Measurements from ENCODE around the gene LMAN2.

The LMAN2 gene

GRCh38 chr5:177354256-177354655 lies 2.8 kb upstream of the LMAN2 start:
- peaks cover 21% of the 10 kb centered on the region for H3K79me2 ChIP-seq (ENCODE audit: insufficient read depth, low read length)
- H3F3A ChIP-seq (ENCODE audit: insufficient read depth, low read length), result no peaks in the 10 kb centered on the region
- H4K20me1 ChIP-seq (ENCODE audit: insufficient read depth, low read length), result no peaks in the 10 kb centered on the region
- no peak overlapping the region for H3K9ac ChIP-seq (ENCODE audit: low read length)
- no peaks in the 10 kb centered on the region for H3K27me3 ChIP-seq (ENCODE audit: insufficient read depth, low read length)
- no peaks in the 10 kb centered on the region for H3K9me2 ChIP-seq (ENCODE audit: low read depth, low read length)
- H2AFZ ChIP-seq (ENCODE audit: low read length), result no peak overlapping the region
- TF ChIP-seq EZH2 (IDR thresholded peaks at IDR 0.05; ENCODE audit: borderline replicate concordance, low read length), result no peak
- TF ChIP-seq, protein P1, sequence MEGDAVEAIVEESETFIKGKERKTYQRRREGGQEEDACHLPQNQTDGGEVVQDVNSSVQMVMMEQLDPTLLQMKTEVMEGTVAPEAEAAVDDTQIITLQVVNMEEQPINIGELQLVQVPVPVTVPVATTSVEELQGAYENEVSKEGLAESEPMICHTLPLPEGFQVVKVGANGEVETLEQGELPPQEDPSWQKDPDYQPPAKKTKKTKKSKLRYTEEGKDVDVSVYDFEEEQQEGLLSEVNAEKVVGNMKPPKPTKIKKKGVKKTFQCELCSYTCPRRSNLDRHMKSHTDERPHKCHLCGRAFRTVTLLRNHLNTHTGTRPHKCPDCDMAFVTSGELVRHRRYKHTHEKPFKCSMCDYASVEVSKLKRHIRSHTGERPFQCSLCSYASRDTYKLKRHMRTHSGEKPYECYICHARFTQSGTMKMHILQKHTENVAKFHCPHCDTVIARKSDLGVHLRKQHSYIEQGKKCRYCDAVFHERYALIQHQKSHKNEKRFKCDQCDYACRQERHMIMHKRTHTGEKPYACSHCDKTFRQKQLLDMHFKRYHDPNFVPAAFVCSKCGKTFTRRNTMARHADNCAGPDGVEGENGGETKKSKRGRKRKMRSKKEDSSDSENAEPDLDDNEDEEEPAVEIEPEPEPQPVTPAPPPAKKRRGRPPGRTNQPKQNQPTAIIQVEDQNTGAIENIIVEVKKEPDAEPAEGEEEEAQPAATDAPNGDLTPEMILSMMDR (IDR thresholded peaks at IDR 0.05; ENCODE audit: low read length), result no peak
- H3K36me3 ChIP-seq (ENCODE audit: insufficient read depth, low read length), result peaks cover 6% of the 10 kb centered on the region; the same call in 1 of the 2 replicates
- H3K4me1 ChIP-seq (ENCODE audit: insufficient read depth, low read length, severe bottlenecking), result peaks cover 55% of the 10 kb centered on the region
- no peak overlapping the region for H3K4me3 ChIP-seq (ENCODE audit: low read depth, low read length, poor library complexity, severe bottlenecking)
- no peaks in the 10 kb centered on the region for H3K9me3 ChIP-seq (ENCODE audit: low read length)
- no peak overlapping the region for H3K4me2 ChIP-seq (ENCODE audit: low read length)
- no peak overlapping the region for H3K27ac ChIP-seq (ENCODE audit: low read depth, low read length, poor library complexity, severe bottlenecking)

DNA sequence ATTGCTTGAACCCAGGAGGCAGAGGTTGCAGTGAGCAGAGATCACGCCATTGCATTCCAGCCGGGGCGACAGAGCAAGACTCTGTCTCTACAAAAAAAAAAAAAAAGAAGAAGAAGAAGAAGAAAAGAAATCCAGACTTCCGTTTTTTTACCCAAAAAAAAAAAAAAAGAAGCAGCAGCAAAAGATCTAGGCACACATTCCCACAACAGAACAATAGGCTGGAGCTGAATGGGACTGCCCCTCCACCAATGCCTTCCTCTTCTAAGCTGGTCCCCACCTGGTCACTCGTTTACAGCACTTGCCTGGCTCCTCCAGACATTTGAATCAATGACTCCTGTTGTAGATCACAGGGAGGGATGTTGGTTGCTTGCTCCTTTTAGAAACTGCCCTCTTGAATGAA lies 1.6 kb upstream of the LMAN2 start:
- H4K20me1 ChIP-seq (ENCODE audit: insufficient read depth, low read length), result no peaks in the 10 kb centered on the region
- no peaks in the 10 kb centered on the region for H3K27me3 ChIP-seq (ENCODE audit: insufficient read depth, low read length)
- H3K4me3 ChIP-seq (ENCODE audit: low read depth, low read length, poor library complexity, severe bottlenecking), result no peak overlapping the region
- H3K9me3 ChIP-seq (ENCODE audit: low read length), result no peaks in the 10 kb centered on the region
- H3F3A ChIP-seq (ENCODE audit: insufficient read depth, low read length), result no peaks in the 10 kb centered on the region
- H3K79me2 ChIP-seq (ENCODE audit: insufficient read depth, low read length), result peaks cover 30% of the 10 kb centered on the region
- no peak overlapping the region for H3K4me2 ChIP-seq (ENCODE audit: low read length)
- TF ChIP-seq, protein P1 (IDR thresholded peaks at IDR 0.05; ENCODE audit: low read length), result no peak
- no peak for TF ChIP-seq EZH2 (IDR thresholded peaks at IDR 0.05; ENCODE audit: borderline replicate concordance, low read length)
- no peaks in the 10 kb centered on the region for H3K9me2 ChIP-seq (ENCODE audit: low read depth, low read length)
- H3K36me3 ChIP-seq (ENCODE audit: insufficient read depth, low read length), result peaks cover 13% of the 10 kb centered on the region; the same call in 1 of the 2 replicates
- H3K27ac ChIP-seq (ENCODE audit: low read depth, low read length, poor library complexity, severe bottlenecking), result no peak overlapping the region
- peaks cover 55% of the 10 kb centered on the region for H3K4me1 ChIP-seq (ENCODE audit: insufficient read depth, low read length, severe bottlenecking)
- H3K9ac ChIP-seq (ENCODE audit: low read length), result no peak overlapping the region
- H2AFZ ChIP-seq (ENCODE audit: low read length), result no peak overlapping the region

- Histone ChIP-seq H3K36me3 (ENCODE audit: insufficient read depth, low read length) (peaks cover 31% of the 10 kb centered on the region; the same call in 1 of the 2 replicates), H3K27me3 (ENCODE audit: insufficient read depth, low read length) (no peaks in the 10 kb centered on the region), H3F3A (ENCODE audit: insufficient read depth, low read length) (no peaks in the 10 kb centered on the region), H3K27ac (ENCODE audit: low read depth, low read length, poor library complexity, severe bottlenecking) (peak overlapping the region; percentile 95), H3K4me1 (ENCODE audit: insufficient read depth, low read length, severe bottlenecking) (peaks cover 45% of the 10 kb centered on the region), H3K9me2 (ENCODE audit: low read depth, low read length) (no peaks in the 10 kb centered on the region), H4K20me1 (ENCODE audit: insufficient read depth, low read length) (no peaks in the 10 kb centered on the region), H3K4me2 (ENCODE audit: low read length) (peak overlapping the region; percentile 77), H3K9me3 (ENCODE audit: low read length) (no peaks in the 10 kb centered on the region), H3K4me3 (ENCODE audit: low read depth, low read length, poor library complexity, severe bottlenecking) (peak overlapping the region; percentile 98), H3K79me2 (ENCODE audit: insufficient read depth, low read length) (peaks cover 52% of the 10 kb centered on the region), H3K9ac (ENCODE audit: low read length) (peak overlapping the region; percentile 97), H2AFZ (ENCODE audit: low read length) (no peak overlapping the region)
- TF ChIP-seq, protein P1 (IDR thresholded peaks at IDR 0.05; ENCODE audit: low read length), result no peak
- no peak for TF ChIP-seq EZH2 (IDR thresholded peaks at IDR 0.05; ENCODE audit: borderline replicate concordance, low read length)
Measured at GRCh38 chr5:177350776-177351391, 584 bp downstream of the LMAN2 start.
